Lower leg skin (tissue), 4 donors: ENCODE results near the gene TPK1. TPM values are rescaled to one million over a fixed set of nuclear protein-coding genes. Genes with fewer than 3 reads are reported as not detected.

Source experiments
- DNase-seq, 2 donors: peaks; one replicate each; pipeline ENCODE4 v3.0.0-alpha.2; 2019; ENCODE audit warnings: low spot score in 2 of 2
- H3K4me3 ChIP-seq: fragments of 200-600 bp; sonication (generic); 2 replicates; pipeline ENCODE4 v1.5.1; 2017; ENCODE audit warnings: mild to moderate bottlenecking, low read depth; ENCODE audit not compliant: poor library complexity, severe bottlenecking
- POLR2A ChIP-seq, 2 donors: fragments of 450-650 bp; IDR thresholded peaks; one replicate each; pipeline ENCODE4 v1.6.1; 2016 to 2017; ENCODE audit warnings: antibody characterized with exemption in 2 of 2, mild to moderate bottlenecking in 1 of 2, moderate library complexity in 1 of 2
- WGBS, 2 donors: methylation state at CpG; one replicate each; pipeline ENCODE4 v1.1.5; 2018; 5-methylcytosine and 5-hydroxymethylcytosine counted together
- intact Hi-C: fragments of 100-400 bp; cut with DNase I; formaldehyde crosslinking; loops from one replicate; pipeline ENCODE4 v1.15.0; 2023; ENCODE audit warnings: low total_unique reads
- total RNA-seq, 4 donors: library from RNA; depleted of rRNA; stranded (reverse); fragments of >200 nt; gene quantifications; one replicate each; pipeline ENCODE4 v1.1.0, GENCODE V29; 2016
- TF ChIP-seq, protein P1 (sequence below), 3 donors: fragments of 450-650 bp; IDR thresholded peaks; one replicate each; pipeline ENCODE4 v1.5.1; 2016; ENCODE audit warnings: antibody characterized with exemption in 3 of 3, mild to moderate bottlenecking in 3 of 3, moderate library complexity in 2 of 3

Gene TPK1
- total RNA-seq, 4 donors from 2014 or later: 1.1 to 5.5 (median 3.3) TPM

GRCh38 chr7:144725070-144725469, 110.8 kb downstream of the TPK1 start:
- no peak overlapping the region for H3K4me3 ChIP-seq
- intact Hi-C loops: no loop called here
- 73 to 84% methylated on average over 1 of the region's 1 CpG for WGBS, 2 donors
- DNase-seq: no peak
- TF ChIP-seq, protein P1, sequence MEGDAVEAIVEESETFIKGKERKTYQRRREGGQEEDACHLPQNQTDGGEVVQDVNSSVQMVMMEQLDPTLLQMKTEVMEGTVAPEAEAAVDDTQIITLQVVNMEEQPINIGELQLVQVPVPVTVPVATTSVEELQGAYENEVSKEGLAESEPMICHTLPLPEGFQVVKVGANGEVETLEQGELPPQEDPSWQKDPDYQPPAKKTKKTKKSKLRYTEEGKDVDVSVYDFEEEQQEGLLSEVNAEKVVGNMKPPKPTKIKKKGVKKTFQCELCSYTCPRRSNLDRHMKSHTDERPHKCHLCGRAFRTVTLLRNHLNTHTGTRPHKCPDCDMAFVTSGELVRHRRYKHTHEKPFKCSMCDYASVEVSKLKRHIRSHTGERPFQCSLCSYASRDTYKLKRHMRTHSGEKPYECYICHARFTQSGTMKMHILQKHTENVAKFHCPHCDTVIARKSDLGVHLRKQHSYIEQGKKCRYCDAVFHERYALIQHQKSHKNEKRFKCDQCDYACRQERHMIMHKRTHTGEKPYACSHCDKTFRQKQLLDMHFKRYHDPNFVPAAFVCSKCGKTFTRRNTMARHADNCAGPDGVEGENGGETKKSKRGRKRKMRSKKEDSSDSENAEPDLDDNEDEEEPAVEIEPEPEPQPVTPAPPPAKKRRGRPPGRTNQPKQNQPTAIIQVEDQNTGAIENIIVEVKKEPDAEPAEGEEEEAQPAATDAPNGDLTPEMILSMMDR (IDR thresholded peaks at IDR 0.05): no peak
- no peak for TF ChIP-seq POLR2A (IDR thresholded peaks at IDR 0.05)

- TF ChIP-seq, protein P1 (IDR thresholded peaks at IDR 0.05): no peak
- TF ChIP-seq POLR2A (IDR thresholded peaks at IDR 0.05): no peak
- WGBS, 2 donors: 53 to 54% methylated on average over 4 of the region's 4 CpGs
- H3K4me3 ChIP-seq: no peak overlapping the region
- intact Hi-C loops: no loop called here
- no peak for DNase-seq
Measured at GRCh38 chr7:144723301-144723700, 112.6 kb downstream of the TPK1 start.

GRCh38 chr7:144720710-144721109, 115.1 kb downstream of the TPK1 start:
- no peak overlapping the region for H3K4me3 ChIP-seq
- no peak for DNase-seq
- 69 to 76% methylated on average over 3 of the region's 3 CpGs for WGBS, 2 donors
- intact Hi-C loops: no loop called here
- TF ChIP-seq, protein P1 (IDR thresholded peaks at IDR 0.05): no peak
- TF ChIP-seq POLR2A (IDR thresholded peaks at IDR 0.05): no peak

- intact Hi-C loops: no loop called here
- WGBS, 2 donors: 29 to 50% methylated on average over 6 of the region's 6 CpGs
- DNase-seq: no peak
- TF ChIP-seq POLR2A (IDR thresholded peaks at IDR 0.05): no peak
- TF ChIP-seq, protein P1 (IDR thresholded peaks at IDR 0.05): no peak
- no peak overlapping the region for H3K4me3 ChIP-seq
Measured at GRCh38 chr7:144720149-144720548, 115.7 kb downstream of the TPK1 start.

DNA sequence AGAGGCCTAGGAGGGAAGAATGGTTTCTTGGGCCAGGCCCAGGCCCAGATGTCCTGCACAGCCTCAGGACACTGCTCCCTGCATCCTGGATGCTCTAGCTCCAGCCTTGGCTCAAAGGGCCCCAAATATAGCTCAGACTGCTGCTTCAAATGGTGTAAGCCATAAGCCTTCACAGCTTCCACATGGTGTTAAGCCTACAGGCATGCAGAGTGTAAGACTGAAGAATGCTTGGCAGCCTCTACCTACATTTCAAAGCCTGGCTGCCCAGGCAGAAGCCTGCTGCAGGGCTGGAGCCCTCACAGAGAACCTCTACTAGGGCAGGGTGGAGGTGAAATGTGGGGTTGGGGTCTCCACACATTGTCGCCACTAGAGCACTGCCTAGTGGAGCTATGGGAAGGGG, 118.1 kb downstream of the TPK1 start:
- H3K4me3 ChIP-seq: no peak overlapping the region
- TF ChIP-seq, protein P1 (IDR thresholded peaks at IDR 0.05): no peak
- TF ChIP-seq POLR2A (IDR thresholded peaks at IDR 0.05): no peak
- WGBS, 2 donors: 100% methylated on average over 1 of the region's 1 CpG
- no peak for DNase-seq
- intact Hi-C loops: no loop called here

GRCh38 chr7:144713850-144714249, 122.0 kb downstream of the TPK1 start:
- TF ChIP-seq, protein P1 (IDR thresholded peaks at IDR 0.05): no peak
- TF ChIP-seq POLR2A (IDR thresholded peaks at IDR 0.05): no peak
- WGBS, 2 donors: 51 to 54% methylated on average over 2 of the region's 2 CpGs
- intact Hi-C loops: no loop called here
- H3K4me3 ChIP-seq: no peak overlapping the region
- no peak for DNase-seq
